Measurements from ENCODE around the gene AGT.

The AGT gene

GRCh38 chr1:230713915-230714764, at the start of gene AGT:
TSS of gene AGT (minus strand) at chr1:230714122. CDS start at chr1:230710823, 3,299 bp downstream.
- peak; percentile 18 for DNase-seq

GRCh38 chr1:230761443-230762167, 47.7 kb upstream of the AGT start:
- DNase-seq, result no peak

- DNase-seq, result no peak
Observed at GRCh38 chr1:230760360-230760827, 46.5 kb upstream of the AGT start.

- DNase-seq, result no peak
Observed at GRCh38 chr1:230759369-230760065, 45.6 kb upstream of the AGT start.

- DNase-seq, result no peak
Observed at GRCh38 chr1:230758709-230759368, 44.9 kb upstream of the AGT start.

GRCh38 chr1:230757856-230758708, 44.2 kb upstream of the AGT start:
- DNase-seq, result no peak

GRCh38 chr1:230754796-230755195, 40.9 kb upstream of the AGT start:
- no peak for DNase-seq

- DNase-seq, result no peak
Observed at GRCh38 chr1:230753586-230754251, 39.8 kb upstream of the AGT start.

- DNase-seq, result no peak
Observed at GRCh38 chr1:230753191-230753585, 39.3 kb upstream of the AGT start.

- DNase-seq, result no peak
Observed at GRCh38 chr1:230752407-230752806, 38.5 kb upstream of the AGT start.

- DNase-seq, result no peak
Observed at GRCh38 chr1:230750986-230751625, 37.2 kb upstream of the AGT start.

GRCh38 chr1:230750576-230750975, 36.7 kb upstream of the AGT start:
- DNase-seq, result no peak

- no peak for DNase-seq
Observed at GRCh38 chr1:230749635-230750034, 35.7 kb upstream of the AGT start.

- DNase-seq, result no peak
Observed at GRCh38 chr1:230749150-230749549, 35.2 kb upstream of the AGT start.

- DNase-seq, result no peak
Observed at GRCh38 chr1:230747890-230748800, 34.2 kb upstream of the AGT start.

GRCh38 chr1:230747127-230747730, 33.3 kb upstream of the AGT start, which contains the start of gene CAPN9:
TSS of gene CAPN9 (plus strand) at chr1:230747388. CDS start at chr1:230747497, 109 bp downstream.
- DNase-seq, result no peak

GRCh38 chr1:230746617-230747016, 32.7 kb upstream of the AGT start:
- DNase-seq, result no peak

GRCh38 chr1:230745071-230745470, 31.1 kb upstream of the AGT start:
- no peak for DNase-seq

GRCh38 chr1:230744382-230744781, 30.5 kb upstream of the AGT start:
- DNase-seq, result no peak

All from amniotic stem cell (primary cell).